HL-60/S4 treated with phorbol 12-myristate 13-acetate at 8.2 ng/mL for 4 days and 3 days (cell line): ENCODE measurements around the gene RAI1.

Experiments used
- in situ Hi-C: fragments of 300-500 bp; cut with MboI; formaldehyde crosslinking; loops from 2 replicates; pipeline ENCODE4 v1.15.0; 2022; ENCODE audit warnings: low sequenced_read_pairs

RAI1 gene

DNA sequence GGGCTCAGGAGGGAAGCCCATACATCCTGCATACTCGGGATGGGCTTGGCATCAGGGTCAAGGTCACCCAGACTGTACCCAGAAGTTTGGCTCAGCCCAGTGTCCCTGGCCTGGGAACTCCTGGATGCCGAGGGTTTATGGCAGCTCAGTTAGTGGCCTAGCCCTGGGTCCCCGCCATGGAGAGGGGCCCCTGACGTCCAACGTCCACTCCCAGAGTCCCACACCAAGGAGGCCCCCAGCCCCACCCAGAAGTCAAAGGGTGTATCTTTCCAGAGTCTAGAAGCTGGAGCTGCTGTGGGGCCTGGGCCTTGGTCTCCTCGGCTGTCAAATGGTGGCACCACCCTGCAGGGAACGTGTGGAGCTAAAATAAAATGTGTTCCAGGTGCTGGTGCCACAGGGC, 79.1 kb downstream of the RAI1 start:
- in situ Hi-C loops = no loop called here

- in situ Hi-C loops = no loop called here
Measured at GRCh38 chr17:17760872-17761550, 79.8 kb downstream of the RAI1 start.

- in situ Hi-C loops = no loop called here
Measured at GRCh38 chr17:17761894-17762743, 80.9 kb downstream of the RAI1 start.

DNA sequence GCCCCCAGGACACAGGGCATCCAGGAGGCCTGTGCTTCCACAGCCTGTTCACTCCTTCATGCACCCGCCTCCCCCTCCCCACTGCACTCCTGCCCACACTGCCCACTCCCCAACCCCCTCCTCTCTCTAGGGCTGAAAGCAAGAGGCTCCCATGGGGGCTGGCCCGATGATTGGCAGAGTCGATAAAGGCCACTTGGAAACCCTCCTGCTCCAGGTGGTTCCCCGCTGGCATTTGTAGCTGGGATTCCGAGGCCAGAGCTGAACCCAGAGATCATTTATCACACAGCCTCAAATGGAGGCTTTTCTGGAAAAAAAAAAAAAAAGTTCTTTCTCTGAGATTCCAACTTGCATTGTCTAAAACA, 81.5 kb downstream of the RAI1 start:
- in situ Hi-C loops = no loop called here

GRCh38 chr17:17763136-17763535, 81.9 kb downstream of the RAI1 start:
- in situ Hi-C loops = no loop called here

DNA sequence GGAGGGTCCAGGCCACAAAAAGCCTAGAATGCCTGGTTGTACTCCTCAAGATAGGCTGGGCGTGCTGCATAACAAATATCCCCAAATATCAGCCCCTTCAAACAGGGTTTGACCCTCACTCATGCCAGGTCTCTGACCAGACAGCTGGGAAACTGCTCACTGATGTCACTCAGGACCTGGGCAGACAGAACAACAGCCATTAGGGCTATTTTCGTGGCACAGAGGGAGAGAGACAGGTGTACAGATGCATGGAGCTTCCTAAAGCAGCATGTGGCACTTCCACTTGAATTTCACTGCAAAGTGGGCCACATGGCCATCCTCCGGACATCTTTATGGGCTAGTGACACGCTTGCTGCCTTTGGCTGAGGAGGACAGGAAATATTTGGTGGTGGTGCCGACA, 82.5 kb downstream of the RAI1 start:
- in situ Hi-C loops = no loop called here

GRCh38 chr17:17765359-17766076, 84.3 kb downstream of the RAI1 start:
- in situ Hi-C loops = no loop called here

GRCh38 chr17:17766077-17766743, 85.0 kb downstream of the RAI1 start:
- in situ Hi-C loops = no loop called here

DNA sequence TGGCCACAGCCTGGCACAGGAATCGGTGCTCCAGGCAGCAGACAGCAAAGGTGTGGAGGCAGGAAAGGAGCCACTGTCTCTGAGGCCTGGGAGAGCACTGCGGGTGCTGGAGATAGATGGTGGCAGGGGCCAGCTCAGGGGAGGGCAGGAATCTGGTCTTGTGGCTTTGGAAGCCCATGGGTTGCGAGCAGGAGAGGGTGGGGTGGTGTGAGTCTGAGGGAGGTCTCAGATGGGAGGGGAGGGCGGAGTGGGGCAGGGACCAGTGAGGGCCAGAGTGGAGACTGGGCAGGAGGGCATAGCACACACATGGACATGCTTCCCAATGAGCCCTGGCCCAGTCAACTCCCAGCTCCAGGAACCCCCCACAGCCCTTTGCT, 85.5 kb downstream of the RAI1 start:
- in situ Hi-C loops = no loop called here

DNA sequence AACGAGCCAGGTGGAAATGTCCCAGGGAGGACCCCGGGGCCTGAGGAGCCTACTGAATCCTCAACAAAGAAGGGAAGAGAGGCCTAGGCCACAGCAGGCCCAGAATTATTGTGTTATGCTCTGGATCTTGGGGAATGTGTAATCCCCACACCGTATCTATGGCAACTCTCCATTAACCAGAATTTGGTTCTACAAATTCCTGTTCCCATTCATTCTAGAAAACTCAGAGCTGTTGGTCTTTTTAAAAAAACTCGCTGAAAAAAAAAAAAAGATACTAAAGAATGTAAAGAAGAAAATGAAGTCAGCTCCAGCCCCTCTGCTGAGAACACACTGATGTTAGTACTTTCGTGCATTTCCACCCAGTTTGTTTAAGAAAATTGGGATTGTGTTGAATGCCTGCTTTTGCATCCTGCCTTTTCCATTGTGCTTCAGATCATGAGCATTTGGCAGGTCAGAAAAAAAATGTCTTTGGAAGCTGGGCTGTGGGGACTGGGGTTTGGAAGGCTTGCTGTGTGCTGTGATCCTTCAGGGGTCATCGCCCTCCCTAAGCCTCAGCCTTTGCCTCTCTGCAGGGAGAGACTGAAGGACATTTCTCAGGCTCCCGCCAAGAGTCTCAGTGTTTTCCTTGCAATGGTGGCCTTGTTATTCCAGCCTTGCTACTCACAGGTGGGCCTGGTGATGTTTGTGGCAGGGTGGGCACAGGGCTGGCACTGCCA, 86.1 kb downstream of the RAI1 start:
- in situ Hi-C loops = no loop called here

- in situ Hi-C loops = no loop called here
Measured at GRCh38 chr17:17767887-17768418, 86.7 kb downstream of the RAI1 start.

DNA sequence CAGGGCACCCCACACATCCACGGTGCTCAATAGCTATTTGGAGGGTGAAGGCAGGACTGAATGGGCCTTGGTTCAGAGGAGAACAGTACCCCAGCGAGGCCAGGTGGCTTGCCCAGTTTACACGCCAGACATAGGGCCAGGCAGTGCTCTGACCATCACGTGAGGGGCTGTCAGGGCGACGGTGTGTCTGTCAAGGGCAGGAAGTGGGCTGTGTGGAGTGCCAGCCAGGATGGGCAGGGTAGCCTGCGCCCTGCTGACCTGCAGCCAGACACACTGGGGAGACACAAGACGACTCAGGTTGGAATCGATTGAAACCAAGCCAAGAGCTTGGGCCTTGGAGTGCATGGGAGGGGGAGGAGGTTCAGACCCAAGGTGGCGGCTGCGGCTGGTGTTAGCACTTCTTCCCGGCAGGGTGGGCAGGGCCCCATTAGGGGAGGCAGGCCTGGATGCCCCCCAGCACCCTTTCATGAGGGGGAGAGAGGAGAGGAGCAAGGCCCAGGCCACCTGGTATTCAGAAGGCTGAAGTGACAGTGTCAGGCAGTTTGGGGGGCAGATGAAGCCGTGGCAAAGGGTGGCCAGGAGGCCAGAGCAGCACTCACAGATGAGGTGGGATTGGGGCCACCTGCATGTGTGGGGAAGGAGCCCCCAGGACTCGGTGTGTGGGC, 87.3 kb downstream of the RAI1 start:
- in situ Hi-C loops = no loop called here

GRCh38 chr17:17769869-17770631, 88.8 kb downstream of the RAI1 start:
- in situ Hi-C loops = no loop called here

GRCh38 chr17:17770632-17771044, 89.4 kb downstream of the RAI1 start:
- in situ Hi-C loops = no loop called here

DNA sequence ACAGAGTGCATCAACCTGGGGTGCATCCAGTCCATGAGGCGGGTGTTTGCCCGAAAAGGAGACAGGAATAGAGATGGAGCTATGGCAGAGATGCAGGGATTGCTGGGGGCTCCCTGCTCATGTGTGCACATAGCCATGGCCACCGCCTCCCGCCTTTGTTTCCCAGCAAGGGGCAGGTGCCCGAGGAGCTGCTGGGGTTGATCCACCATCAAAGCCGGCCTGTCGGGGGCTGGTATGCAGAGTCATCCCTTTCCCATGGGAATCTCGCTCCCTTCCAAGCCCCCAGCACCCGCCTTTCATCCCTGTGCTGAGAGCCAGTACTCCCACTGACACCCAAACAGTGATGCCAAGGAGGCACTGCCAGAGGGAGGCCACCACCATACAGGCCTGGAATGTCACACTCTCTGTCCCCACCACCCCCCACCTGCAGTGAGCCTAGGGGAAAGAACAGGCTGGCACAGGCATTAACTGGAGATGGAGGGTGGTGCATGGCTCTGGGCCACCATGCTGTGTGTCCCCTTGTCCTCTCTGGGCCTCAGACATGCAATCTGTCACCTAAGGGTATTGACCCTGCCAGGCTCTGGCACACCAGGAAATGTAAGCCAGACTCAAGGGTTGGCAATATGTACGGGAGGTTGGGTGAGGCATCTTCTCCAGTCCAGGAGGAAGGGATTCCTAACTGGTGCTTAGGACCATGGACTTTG, 90.4 kb downstream of the RAI1 start:
- in situ Hi-C loops = no loop called here

GRCh38 chr17:17772231-17772630, 91.0 kb downstream of the RAI1 start:
- in situ Hi-C loops = no loop called here

GRCh38 chr17:17774009-17774881, 93.0 kb downstream of the RAI1 start:
- in situ Hi-C loops = no loop called here

DNA sequence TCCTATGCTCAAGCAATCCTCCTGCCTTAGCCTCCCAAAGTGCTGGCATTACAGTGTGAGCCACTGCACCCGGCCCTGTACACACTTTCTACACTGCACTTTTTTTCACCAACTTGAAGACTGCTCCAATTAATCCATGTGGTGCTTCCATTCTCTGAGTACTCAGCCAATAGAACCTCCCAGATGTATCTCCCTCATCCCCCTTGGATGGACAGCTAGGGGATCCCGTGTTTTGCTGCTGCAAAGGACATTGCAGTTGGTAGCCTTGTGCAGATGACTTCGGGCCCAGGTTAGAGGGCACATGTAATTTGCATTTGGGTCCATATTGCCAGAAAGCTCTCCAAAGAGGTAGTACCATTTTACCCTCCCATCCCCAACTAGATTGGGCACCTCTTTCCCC, 95.6 kb downstream of the RAI1 start:
- in situ Hi-C loops = no loop called here
